Calu3 (cell line): ENCODE data around the gene BATF3. TPM values are rescaled to one million over a fixed set of nuclear protein-coding genes. Genes with fewer than 3 reads are reported as not detected.

Experiments
- BruUV-seq: library from RNA; stranded (reverse); fragments of 400-500 nt; replicated peaks from 2 replicates; lab custom pipeline; 2021; lab: Mats Ljungman, UMichigan
- CTCF ChIA-PET: fragments of 300-600 bp; sonication (Branson Sonifier 250); formaldehyde crosslinking; loops from one replicate; lab custom pipeline; 2022; ENCODE audit warnings: antibody characterized with exemption; lab: Charles Lee
- DNase-seq: peaks from one replicate; pipeline ENCODE4 v3.0.0; 2022
- H3K27ac Mint-ChIP-seq: one replicate; pipeline ENCODE4 v1.8.0; 2022; ENCODE audit warnings: mixed read lengths; ENCODE audit not compliant: unreplicated experiment
- H3K27me3 Mint-ChIP-seq: one replicate; pipeline ENCODE4 v1.8.0; 2022; ENCODE audit warnings: mixed read lengths; ENCODE audit not compliant: unreplicated experiment
- H3K36me3 Mint-ChIP-seq: one replicate; pipeline ENCODE4 v1.8.0; 2022; ENCODE audit warnings: mild to moderate bottlenecking, moderate library complexity, mixed read lengths; ENCODE audit not compliant: insufficient read depth, unreplicated experiment
- H3K4me1 Mint-ChIP-seq: one replicate; pipeline ENCODE4 v1.8.0; 2022; ENCODE audit warnings: mild to moderate bottlenecking, low read depth, mixed read lengths; ENCODE audit not compliant: unreplicated experiment
- H3K4me3 Mint-ChIP-seq: one replicate; pipeline ENCODE4 v1.8.0; 2022; ENCODE audit warnings: mild to moderate bottlenecking, low read depth, moderate library complexity, mixed read lengths; ENCODE audit not compliant: unreplicated experiment
- H3K9me3 Mint-ChIP-seq: one replicate; pipeline ENCODE4 v1.8.0; 2022; ENCODE audit warnings: low read depth, mixed read lengths; ENCODE audit not compliant: unreplicated experiment
- intact Hi-C: fragments of 100-400 bp; cut with micrococcal nuclease; formaldehyde crosslinking; loops from one replicate; pipeline ENCODE4 v1.10.0; 2022; ENCODE audit not compliant: unreplicated experiment
- total RNA-seq: library from RNA; stranded (reverse); gene quantifications from 2 replicates; pipeline ENCODE4 v1.2.3, GENCODE V29; 2022
- TF ChIP-seq, protein P1 (sequence below): fragments of 200-600 bp; IDR thresholded peaks from one replicate; pipeline ENCODE4 v1.8.0; 2022; ENCODE audit warnings: antibody characterized with exemption; ENCODE audit not compliant: unreplicated experiment

The BATF3 gene
- total RNA-seq, 1 experiment from 2014 or later, result 0.90 TPM

DNA sequence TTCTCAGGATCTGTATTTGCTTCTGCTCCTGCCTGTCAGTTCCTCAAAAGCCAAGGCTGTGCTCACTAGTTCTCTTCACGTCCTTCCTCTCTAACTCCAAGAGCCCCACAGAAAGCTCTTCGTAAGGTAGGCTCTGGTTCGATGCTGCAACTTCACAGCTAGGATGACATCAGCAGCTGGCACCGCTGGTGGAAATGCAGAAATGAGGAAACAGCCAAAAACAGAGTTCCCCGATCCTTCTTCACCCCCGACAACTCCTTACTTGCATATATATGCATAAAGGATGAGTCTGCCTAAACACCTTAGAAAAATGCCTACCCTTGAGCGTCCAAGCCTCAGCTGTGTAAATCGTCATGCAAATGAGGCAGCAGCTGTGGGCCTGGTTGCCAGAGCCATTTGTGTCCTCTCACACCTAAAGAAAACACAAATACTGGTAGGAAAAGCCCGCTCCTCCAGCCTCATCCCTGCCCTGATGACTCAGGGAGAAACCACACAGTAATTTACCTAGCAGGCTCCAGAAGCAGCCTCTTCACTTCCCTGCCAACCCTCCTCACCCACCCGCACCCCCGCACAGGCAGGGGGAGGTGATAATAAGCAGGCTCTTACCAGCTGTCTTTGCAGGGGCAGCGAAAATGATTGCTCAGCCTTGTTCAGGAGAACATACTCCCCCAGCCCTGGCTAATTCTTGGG is 28.2 kb downstream of the BATF3 start:
- no peak overlapping the region for H3K4me3 Mint-ChIP-seq
- no peaks in the 10 kb centered on the region for H3K27me3 Mint-ChIP-seq
- DNase-seq, result peak; percentile 26
- CTCF ChIA-PET, result interaction anchor here (0.6 kb wide), 1 partner anchor 1634 kb away, joined by 5 read pairs; no protein-coding TSS in a partner anchor
- peaks cover 9% of the 10 kb centered on the region for H3K4me1 Mint-ChIP-seq
- TF ChIP-seq, protein P1, sequence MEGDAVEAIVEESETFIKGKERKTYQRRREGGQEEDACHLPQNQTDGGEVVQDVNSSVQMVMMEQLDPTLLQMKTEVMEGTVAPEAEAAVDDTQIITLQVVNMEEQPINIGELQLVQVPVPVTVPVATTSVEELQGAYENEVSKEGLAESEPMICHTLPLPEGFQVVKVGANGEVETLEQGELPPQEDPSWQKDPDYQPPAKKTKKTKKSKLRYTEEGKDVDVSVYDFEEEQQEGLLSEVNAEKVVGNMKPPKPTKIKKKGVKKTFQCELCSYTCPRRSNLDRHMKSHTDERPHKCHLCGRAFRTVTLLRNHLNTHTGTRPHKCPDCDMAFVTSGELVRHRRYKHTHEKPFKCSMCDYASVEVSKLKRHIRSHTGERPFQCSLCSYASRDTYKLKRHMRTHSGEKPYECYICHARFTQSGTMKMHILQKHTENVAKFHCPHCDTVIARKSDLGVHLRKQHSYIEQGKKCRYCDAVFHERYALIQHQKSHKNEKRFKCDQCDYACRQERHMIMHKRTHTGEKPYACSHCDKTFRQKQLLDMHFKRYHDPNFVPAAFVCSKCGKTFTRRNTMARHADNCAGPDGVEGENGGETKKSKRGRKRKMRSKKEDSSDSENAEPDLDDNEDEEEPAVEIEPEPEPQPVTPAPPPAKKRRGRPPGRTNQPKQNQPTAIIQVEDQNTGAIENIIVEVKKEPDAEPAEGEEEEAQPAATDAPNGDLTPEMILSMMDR, result no peak
- no peaks in the 10 kb centered on the region for H3K9me3 Mint-ChIP-seq
- no peaks in the 10 kb centered on the region for H3K36me3 Mint-ChIP-seq
- no peak overlapping the region for H3K27ac Mint-ChIP-seq
- no TSS peak for BruUV-seq
- intact Hi-C loops, result no loop called here

DNA sequence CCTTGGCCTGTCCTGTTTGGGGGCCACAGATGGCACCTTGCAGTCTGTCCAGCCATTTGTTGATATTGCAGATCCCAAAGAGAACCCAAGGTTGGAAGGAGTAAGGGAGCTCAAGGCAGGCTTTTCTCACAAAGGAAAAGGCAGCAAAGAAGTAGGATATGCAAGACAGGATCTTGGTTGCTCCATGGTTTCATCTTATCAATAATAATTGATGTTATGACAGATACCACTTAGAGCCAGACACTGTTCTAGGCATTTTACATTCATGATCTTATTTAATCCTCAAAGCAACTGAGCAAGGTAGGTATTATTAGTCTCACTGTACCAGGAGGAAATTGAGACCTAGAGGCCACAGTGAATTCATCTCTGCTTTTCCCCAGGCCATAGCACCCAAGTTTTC is 28.8 kb downstream of the BATF3 start:
- no peak for DNase-seq
- CTCF ChIA-PET, result interaction anchor here (0.6 kb wide), 1 partner anchor 1634 kb away, joined by 5 read pairs; no protein-coding TSS in a partner anchor
- Mint-ChIP-seq H3K27me3 (no peaks in the 10 kb centered on the region), H3K4me1 (peaks cover 9% of the 10 kb centered on the region), H3K9me3 (no peaks in the 10 kb centered on the region), H3K36me3 (no peaks in the 10 kb centered on the region), H3K4me3 (no peak overlapping the region), H3K27ac (no peak overlapping the region)
- TF ChIP-seq, protein P1, result no peak
- intact Hi-C loops, result no loop called here
- no TSS peak for BruUV-seq

DNA sequence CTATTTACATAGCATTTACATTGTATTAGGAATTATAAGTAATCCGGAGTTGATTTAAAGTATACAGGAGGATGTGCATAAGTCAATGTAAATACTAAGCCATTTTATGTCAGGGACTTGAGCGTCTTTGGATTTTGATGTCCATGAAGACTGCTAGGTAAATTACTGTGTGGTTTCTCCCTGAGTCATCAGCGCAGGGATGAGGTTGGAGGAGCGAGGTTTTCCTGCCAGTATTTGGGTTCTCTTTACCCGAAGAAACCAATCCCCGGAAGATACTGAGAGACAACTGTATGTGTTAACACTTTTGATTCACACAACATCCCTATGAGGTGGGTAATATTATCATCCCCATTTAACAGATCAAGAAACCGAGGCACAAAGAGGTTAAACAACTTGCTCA is 29.3 kb downstream of the BATF3 start:
- H3K27me3 Mint-ChIP-seq, result no peaks in the 10 kb centered on the region
- CTCF ChIA-PET, result no interaction called here
- no TSS peak for BruUV-seq
- H3K9me3 Mint-ChIP-seq, result no peaks in the 10 kb centered on the region
- H3K4me3 Mint-ChIP-seq, result no peak overlapping the region
- intact Hi-C loops, result no loop called here
- peaks cover 9% of the 10 kb centered on the region for H3K4me1 Mint-ChIP-seq
- DNase-seq, result no peak
- no peak overlapping the region for H3K27ac Mint-ChIP-seq
- TF ChIP-seq, protein P1, result no peak
- H3K36me3 Mint-ChIP-seq, result peaks cover 5% of the 10 kb centered on the region

DNA sequence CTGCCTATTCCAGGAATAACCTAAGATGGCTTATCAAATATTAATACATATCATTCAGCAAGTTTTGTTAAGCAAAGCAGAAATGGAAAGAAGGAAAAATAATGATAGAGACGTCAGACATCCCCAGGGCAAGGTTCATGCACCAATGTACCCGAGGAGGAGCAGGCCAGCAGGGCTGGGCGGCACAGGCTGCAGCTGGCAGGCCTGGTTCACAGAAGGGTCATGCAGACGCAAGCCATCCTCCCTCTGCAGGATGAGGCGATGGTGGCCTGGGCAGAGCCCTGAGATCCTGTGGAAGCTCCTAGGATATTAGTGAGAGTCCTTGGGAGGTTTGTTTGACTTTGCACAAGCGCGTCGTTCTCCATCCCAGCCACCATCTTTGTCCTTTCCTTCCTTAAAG is 30.0 kb downstream of the BATF3 start:
- DNase-seq, result no peak
- Mint-ChIP-seq H3K9me3 (no peaks in the 10 kb centered on the region), H3K4me3 (no peak overlapping the region), H3K4me1 (peaks cover 9% of the 10 kb centered on the region), H3K36me3 (peaks cover 6% of the 10 kb centered on the region), H3K27me3 (no peaks in the 10 kb centered on the region), H3K27ac (no peak overlapping the region)
- intact Hi-C loops, result loop anchor here (5.0 kb wide), 2 partner anchors 33 to 328 kb away; no protein-coding TSS in a partner anchor
- no TSS peak for BruUV-seq
- CTCF ChIA-PET, result no interaction called here
- TF ChIP-seq, protein P1, result no peak
